Choroid plexus epithelial cell (primary cell): ENCODE data around the gene EIF3B.

Experiments used
- DNase-seq: peaks from one replicate; pipeline ENCODE4 v3.0.0-alpha.2; 2010; ENCODE audit warnings: low read depth
- H3K4me3 ChIP-seq: 2 replicates; pipeline ENCODE4 v1.5.1; 2011; ENCODE audit warnings: low read depth, mild to moderate bottlenecking, control low read depth, low read length, moderate library complexity
- CTCF ChIP-seq: conservative IDR thresholded peaks from 2 replicates; pipeline ENCODE4 v1.5.1; 2011; ENCODE audit warnings: low read depth, mild to moderate bottlenecking, control low read depth, inconsistent platforms, low read length, moderate library complexity

Gene EIF3B

GRCh38 chr7:2358968-2359527, 4.4 kb downstream of the EIF3B start:
- H3K4me3 ChIP-seq = no peak overlapping the region
- TF ChIP-seq CTCF = no peak
- no peak for DNase-seq

- no peak overlapping the region for H3K4me3 ChIP-seq
- no peak for TF ChIP-seq CTCF
- no peak for DNase-seq
These were observed 5.0 kb downstream of the EIF3B start for GRCh38 chr7:2359610-2360009.

GRCh38 chr7:2360796-2361195, 6.2 kb downstream of the EIF3B start:
- no peak overlapping the region for H3K4me3 ChIP-seq
- no peak for TF ChIP-seq CTCF
- peak; percentile 64 for DNase-seq

- no peak overlapping the region for H3K4me3 ChIP-seq
- no peak for DNase-seq
- no peak for TF ChIP-seq CTCF
These were observed 7.9 kb downstream of the EIF3B start for GRCh38 chr7:2362385-2363088.

- no peak for TF ChIP-seq CTCF
- DNase-seq = no peak
- H3K4me3 ChIP-seq = no peak overlapping the region
These were observed 14.5 kb downstream of the EIF3B start for GRCh38 chr7:2369139-2369538.

- no peak for TF ChIP-seq CTCF
- no peak overlapping the region for H3K4me3 ChIP-seq
- no peak for DNase-seq
These were observed 16.7 kb downstream of the EIF3B start for GRCh38 chr7:2371329-2371728.

- no peak for TF ChIP-seq CTCF
- no peak for DNase-seq
- H3K4me3 ChIP-seq = no peak overlapping the region
These were observed 18.1 kb downstream of the EIF3B start for GRCh38 chr7:2372724-2373123.
